HepG2 (cell line): ENCODE results near the gene SUB1. TPM values are rescaled to one million over a fixed set of nuclear protein-coding genes. Genes with fewer than 3 reads are reported as not detected.

Experiments
- DMTF1 ChIP-seq: sonication (generic); formaldehyde crosslinking; IDR thresholded peaks from 2 replicates; pipeline ENCODE4 v1.4.0; 2020; ENCODE audit warnings: mild to moderate bottlenecking, missing genetic modification reagents
- SP2 ChIP-seq: sonication (generic); formaldehyde crosslinking; IDR thresholded peaks from 2 replicates; pipeline ENCODE4 v1.5.1; 2020; ENCODE audit warnings: mild to moderate bottlenecking, missing genetic modification reagents
- TAF15 ChIP-seq: fragments of 200-400 bp; formaldehyde crosslinking; IDR thresholded peaks from one replicate; pipeline ENCODE4 v1.6.1; 2018; ENCODE audit warnings: mild to moderate bottlenecking, low read depth, low read length; ENCODE audit not compliant: poor library complexity, severe bottlenecking
- TEAD3 ChIP-seq: optimal IDR thresholded peaks from 2 replicates; pipeline ENCODE3; 2016; ENCODE audit warnings: borderline replicate concordance
- ZFP36L2 ChIP-seq: sonication (generic); formaldehyde crosslinking; IDR thresholded peaks from 2 replicates; pipeline ENCODE4 v1.4.0; 2020; ENCODE audit warnings: missing genetic modification reagents
- ZFP90 ChIP-seq: sonication (generic); formaldehyde crosslinking; IDR thresholded peaks from 2 replicates; pipeline ENCODE4 v1.8.0; 2022; ENCODE audit warnings: missing genetic modification reagents, mild to moderate bottlenecking, inconsistent platforms, borderline replicate concordance
- ZNF367 ChIP-seq: sonication (generic); formaldehyde crosslinking; IDR thresholded peaks from 2 replicates; pipeline ENCODE4 v1.4.0; 2020; ENCODE audit warnings: missing genetic modification reagents, borderline replicate concordance
- ZNF777 ChIP-seq: sonication (generic); formaldehyde crosslinking; IDR thresholded peaks from 2 replicates; pipeline ENCODE4 v1.4.0; 2020; ENCODE audit warnings: missing genetic modification reagents
- ZNF780A ChIP-seq: sonication (generic); formaldehyde crosslinking; IDR thresholded peaks from 2 replicates; pipeline ENCODE4 v1.8.0; 2022; ENCODE audit warnings: mild to moderate bottlenecking, missing genetic modification reagents, moderate library complexity
- polyA plus RNA-seq, 8 experiments: library from polyadenylated mRNA; depleted of rRNA in 3 of 8; stranded (reverse) in 7 of 8; unstranded in 1 of 8; fragments of >200 nt; fragmentation: Illumina TruSeq in 4 of 8; extraction: Trizol in 4 of 8; gene quantifications; 2 replicates each; pipeline versions ENCODE4 v1.2.1 to v1.2.3, GENCODE V29; 2011 to 2016; ENCODE audit warnings: low read depth in 4 of 8, missing spikeins in 1 of 8, mixed read lengths in 1 of 8; ENCODE audit not compliant: insufficient read depth in 1 of 8
- total RNA-seq, 5 experiments: library from RNA; depleted of rRNA; stranded (reverse); fragments of >200 nt; fragmentation: Illumina TruSeq; extraction: Trizol; gene quantifications; 2 replicates each; pipeline ENCODE4 v1.2.3, GENCODE V29; 2016; ENCODE audit warnings: low read depth in 1 of 5
- TF ChIP-seq, protein P1 (sequence below): sonication (generic); formaldehyde crosslinking; IDR thresholded peaks from 2 replicates; pipeline ENCODE4 v1.8.0; 2022; ENCODE audit warnings: mild to moderate bottlenecking, missing genetic modification reagents, borderline replicate concordance
- TF ChIP-seq, protein P2 (sequence below), 2 experiments: sonication (generic) in 1 of 2; formaldehyde crosslinking in 1 of 2; IDR thresholded peaks; 2 replicates each; pipeline versions ENCODE4 v1.4.0 to v1.6.1; 2016 to 2020; ENCODE audit warnings: borderline replicate concordance in 1 of 2, low read depth in 1 of 2, mild to moderate bottlenecking in 1 of 2, missing genetic modification reagents in 1 of 2
- TF ChIP-seq, protein P3 (sequence below): sonication (generic); formaldehyde crosslinking; IDR thresholded peaks from 2 replicates; pipeline ENCODE4 v1.4.0; 2020; ENCODE audit warnings: missing genetic modification reagents, mild to moderate bottlenecking, borderline replicate concordance
- TF ChIP-seq, protein P4 (sequence below): fragments of 450-650 bp; IDR thresholded peaks from 2 replicates; pipeline ENCODE4 v1.6.1; 2017; ENCODE audit warnings: mild to moderate bottlenecking

SUB1 gene
- total and polyA plus RNA-seq, 2 of the 13 experiments (the other 11 are each of a cell fraction or from before 2014, with no cell fraction given), result 182 to 693 TPM

DNA sequence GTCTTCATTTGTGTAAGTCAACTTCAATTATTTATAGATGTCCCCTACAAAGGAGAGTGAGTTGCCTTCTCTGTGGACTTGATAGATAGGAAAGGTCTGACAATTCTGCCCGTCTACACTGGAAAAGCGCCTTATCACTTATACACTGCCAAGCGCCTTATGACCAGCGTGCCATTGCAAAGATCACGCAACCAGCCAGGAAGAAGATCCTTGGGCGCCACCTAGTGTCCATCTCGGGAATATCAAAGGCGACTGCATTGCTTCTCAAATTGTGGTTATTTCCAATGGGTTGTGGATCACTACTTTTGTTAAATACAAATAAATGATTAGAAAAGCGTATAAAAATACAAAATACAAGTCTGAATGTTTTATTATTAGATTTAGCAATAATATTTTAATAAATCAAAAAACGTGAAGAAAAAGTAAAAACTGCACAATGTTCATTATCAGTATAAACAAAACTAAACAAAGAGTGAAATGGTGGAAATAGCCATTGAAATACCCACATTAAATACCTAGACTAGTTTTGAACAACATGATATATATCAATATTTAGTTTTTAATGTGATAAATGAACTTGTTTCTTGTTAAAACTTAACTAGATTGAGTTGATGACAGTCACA is 27.8 kb downstream of the SUB1 start (continued):
- TF ChIP-seq, protein P1, sequence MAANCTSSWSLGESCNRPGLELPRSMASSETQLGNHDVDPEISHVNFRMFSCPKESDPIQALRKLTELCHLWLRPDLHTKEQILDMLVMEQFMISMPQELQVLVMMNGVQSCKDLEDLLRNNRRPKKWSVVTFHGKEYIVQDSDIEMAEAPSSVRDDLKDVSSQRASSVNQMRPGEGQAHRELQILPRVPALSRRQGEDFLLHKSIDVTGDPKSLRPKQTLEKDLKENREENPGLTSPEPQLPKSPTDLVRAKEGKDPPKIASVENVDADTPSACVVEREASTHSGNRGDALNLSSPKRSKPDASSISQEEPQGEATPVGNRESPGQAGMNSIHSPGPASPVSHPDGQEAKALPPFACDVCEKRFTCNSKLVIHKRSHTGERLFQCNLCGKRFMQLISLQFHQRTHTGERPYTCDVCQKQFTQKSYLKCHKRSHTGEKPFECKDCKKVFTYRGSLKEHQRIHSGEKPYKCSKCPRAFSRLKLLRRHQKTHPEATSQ (CRISPR knock-in tag), result no peak
- no peak for TF ChIP-seq ZNF777 (CRISPR knock-in tag)
- TF ChIP-seq DMTF1, result no peak
- TF ChIP-seq, protein P2, sequence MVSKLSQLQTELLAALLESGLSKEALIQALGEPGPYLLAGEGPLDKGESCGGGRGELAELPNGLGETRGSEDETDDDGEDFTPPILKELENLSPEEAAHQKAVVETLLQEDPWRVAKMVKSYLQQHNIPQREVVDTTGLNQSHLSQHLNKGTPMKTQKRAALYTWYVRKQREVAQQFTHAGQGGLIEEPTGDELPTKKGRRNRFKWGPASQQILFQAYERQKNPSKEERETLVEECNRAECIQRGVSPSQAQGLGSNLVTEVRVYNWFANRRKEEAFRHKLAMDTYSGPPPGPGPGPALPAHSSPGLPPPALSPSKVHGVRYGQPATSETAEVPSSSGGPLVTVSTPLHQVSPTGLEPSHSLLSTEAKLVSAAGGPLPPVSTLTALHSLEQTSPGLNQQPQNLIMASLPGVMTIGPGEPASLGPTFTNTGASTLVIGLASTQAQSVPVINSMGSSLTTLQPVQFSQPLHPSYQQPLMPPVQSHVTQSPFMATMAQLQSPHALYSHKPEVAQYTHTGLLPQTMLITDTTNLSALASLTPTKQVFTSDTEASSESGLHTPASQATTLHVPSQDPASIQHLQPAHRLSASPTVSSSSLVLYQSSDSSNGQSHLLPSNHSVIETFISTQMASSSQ (IDR thresholded peaks at IDR 0.05; ENCODE audit: low read depth), result no peak
- TF ChIP-seq, protein P2 (CRISPR knock-in tag; IDR thresholded peaks at IDR 0.05; ENCODE audit: borderline replicate concordance), result no peak
- no peak for TF ChIP-seq ZFP90 (CRISPR knock-in tag)
- no peak for TF ChIP-seq SP2 (CRISPR knock-in tag)
- no peak for TF ChIP-seq ZFP36L2 (CRISPR knock-in tag)
- TF ChIP-seq, protein P3, sequence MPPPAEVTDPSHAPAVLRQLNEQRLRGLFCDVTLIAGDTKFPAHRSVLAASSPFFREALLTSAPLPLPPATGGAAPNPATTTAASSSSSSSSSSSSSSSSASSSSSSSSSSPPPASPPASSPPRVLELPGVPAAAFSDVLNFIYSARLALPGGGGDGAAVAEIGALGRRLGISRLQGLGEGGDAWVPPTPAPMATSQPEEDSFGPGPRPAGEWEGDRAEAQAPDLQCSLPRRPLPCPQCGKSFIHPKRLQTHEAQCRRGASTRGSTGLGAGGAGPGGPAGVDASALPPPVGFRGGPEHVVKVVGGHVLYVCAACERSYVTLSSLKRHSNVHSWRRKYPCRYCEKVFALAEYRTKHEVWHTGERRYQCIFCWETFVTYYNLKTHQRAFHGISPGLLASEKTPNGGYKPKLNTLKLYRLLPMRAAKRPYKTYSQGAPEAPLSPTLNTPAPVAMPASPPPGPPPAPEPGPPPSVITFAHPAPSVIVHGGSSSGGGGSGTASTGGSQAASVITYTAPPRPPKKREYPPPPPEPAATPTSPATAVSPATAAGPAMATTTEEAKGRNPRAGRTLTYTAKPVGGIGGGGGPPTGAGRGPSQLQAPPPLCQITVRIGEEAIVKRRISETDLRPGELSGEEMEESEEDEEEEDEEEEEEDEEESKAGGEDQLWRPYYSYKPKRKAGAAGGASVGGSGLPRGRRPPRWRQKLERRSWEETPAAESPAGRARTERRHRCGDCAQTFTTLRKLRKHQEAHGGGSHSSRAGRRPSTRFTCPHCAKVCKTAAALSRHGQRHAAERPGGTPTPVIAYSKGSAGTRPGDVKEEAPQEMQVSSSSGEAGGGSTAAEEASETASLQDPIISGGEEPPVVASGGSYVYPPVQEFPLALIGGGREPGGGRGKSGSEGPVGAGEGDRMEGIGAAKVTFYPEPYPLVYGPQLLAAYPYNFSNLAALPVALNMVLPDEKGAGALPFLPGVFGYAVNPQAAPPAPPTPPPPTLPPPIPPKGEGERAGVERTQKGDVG (CRISPR knock-in tag), result no peak
- no peak for TF ChIP-seq ZNF367 (CRISPR knock-in tag)
- peak; percentile 25 for TF ChIP-seq TEAD3 (CRISPR knock-in tag)
- no peak for TF ChIP-seq ZNF780A (CRISPR knock-in tag)
- no peak for TF ChIP-seq TAF15
- TF ChIP-seq, protein P4, sequence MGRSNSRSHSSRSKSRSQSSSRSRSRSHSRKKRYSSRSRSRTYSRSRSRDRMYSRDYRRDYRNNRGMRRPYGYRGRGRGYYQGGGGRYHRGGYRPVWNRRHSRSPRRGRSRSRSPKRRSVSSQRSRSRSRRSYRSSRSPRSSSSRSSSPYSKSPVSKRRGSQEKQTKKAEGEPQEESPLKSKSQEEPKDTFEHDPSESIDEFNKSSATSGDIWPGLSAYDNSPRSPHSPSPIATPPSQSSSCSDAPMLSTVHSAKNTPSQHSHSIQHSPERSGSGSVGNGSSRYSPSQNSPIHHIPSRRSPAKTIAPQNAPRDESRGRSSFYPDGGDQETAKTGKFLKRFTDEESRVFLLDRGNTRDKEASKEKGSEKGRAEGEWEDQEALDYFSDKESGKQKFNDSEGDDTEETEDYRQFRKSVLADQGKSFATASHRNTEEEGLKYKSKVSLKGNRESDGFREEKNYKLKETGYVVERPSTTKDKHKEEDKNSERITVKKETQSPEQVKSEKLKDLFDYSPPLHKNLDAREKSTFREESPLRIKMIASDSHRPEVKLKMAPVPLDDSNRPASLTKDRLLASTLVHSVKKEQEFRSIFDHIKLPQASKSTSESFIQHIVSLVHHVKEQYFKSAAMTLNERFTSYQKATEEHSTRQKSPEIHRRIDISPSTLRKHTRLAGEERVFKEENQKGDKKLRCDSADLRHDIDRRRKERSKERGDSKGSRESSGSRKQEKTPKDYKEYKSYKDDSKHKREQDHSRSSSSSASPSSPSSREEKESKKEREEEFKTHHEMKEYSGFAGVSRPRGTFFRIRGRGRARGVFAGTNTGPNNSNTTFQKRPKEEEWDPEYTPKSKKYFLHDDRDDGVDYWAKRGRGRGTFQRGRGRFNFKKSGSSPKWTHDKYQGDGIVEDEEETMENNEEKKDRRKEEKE, result no peak
